LNCaP clone FGC (cell line): Measurements from ENCODE around the gene ILF3.

Source experiments
- DNase-seq: peaks from one replicate; pipeline ENCODE4 v3.0.0-alpha.2; 2011; ENCODE audit warnings: low read depth
- H3K4me3 ChIP-seq: 2 replicates; pipeline ENCODE4 v1.5.1; 2011; ENCODE audit warnings: mild to moderate bottlenecking, low read depth, low read length, control low read depth
- TF ChIP-seq, protein P1 (sequence below): IDR thresholded peaks from 2 replicates; pipeline ENCODE4 v1.5.1; 2012; ENCODE audit warnings: mild to moderate bottlenecking; ENCODE audit not compliant: control insufficient read depth, insufficient read depth; ENCODE audit errors: extremely low read depth

Gene ILF3

GRCh38 chr19:10634430-10634829 is 19.7 kb upstream of the ILF3 start:
- H3K4me3 ChIP-seq = no peak overlapping the region
- no peak for DNase-seq
- TF ChIP-seq, protein P1, sequence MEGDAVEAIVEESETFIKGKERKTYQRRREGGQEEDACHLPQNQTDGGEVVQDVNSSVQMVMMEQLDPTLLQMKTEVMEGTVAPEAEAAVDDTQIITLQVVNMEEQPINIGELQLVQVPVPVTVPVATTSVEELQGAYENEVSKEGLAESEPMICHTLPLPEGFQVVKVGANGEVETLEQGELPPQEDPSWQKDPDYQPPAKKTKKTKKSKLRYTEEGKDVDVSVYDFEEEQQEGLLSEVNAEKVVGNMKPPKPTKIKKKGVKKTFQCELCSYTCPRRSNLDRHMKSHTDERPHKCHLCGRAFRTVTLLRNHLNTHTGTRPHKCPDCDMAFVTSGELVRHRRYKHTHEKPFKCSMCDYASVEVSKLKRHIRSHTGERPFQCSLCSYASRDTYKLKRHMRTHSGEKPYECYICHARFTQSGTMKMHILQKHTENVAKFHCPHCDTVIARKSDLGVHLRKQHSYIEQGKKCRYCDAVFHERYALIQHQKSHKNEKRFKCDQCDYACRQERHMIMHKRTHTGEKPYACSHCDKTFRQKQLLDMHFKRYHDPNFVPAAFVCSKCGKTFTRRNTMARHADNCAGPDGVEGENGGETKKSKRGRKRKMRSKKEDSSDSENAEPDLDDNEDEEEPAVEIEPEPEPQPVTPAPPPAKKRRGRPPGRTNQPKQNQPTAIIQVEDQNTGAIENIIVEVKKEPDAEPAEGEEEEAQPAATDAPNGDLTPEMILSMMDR = no peak

DNA sequence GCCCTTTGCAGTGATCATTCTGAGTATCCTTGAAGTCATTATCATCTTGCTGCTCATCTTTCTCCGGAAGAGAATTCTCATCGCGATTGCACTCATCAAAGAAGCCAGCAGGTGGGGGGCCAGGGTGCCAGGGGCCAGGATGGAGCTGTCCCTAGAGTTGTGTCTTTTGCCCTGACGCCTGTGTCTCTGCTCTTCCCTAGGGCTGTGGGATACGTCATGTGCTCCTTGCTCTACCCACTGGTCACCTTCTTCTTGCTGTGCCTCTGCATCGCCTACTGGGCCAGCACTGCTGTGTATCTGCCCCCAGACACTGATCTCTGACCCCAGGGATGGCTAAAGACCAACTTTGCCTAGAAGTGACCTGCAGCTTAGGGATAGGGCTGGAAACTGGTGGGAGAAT is 19.2 kb upstream of the ILF3 start:
- no peak for DNase-seq
- TF ChIP-seq, protein P1 = no peak
- H3K4me3 ChIP-seq = no peak overlapping the region

DNA sequence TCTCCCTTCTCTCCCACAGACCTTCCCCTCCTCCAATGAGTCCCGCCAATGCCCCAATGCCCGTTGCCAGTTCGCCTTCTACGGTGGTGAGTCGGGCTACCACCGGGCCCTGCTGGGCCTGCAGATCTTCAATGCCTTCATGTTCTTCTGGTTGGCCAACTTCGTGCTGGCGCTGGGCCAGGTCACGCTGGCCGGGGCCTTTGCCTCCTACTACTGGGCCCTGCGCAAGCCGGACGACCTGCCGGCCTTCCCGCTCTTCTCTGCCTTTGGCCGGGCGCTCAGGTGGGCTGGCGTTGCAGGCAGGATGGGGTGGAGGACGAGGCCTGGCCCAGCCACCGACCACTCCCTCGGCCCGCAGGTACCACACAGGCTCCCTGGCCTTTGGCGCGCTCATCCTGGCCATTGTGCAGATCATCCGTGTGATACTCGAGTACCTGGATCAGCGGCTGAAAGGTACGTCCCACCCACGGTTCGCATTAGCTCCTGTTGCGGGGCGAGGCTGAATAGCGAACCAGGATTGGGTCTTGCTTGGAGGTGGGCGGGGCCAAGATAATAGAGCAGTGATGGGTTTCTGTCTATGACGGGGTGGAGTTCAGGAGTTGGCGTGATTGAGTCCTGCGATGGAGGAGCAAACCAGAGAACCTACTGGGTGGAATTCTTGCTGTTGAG is 17.7 kb upstream of the ILF3 start:
- TF ChIP-seq, protein P1 = no peak
- DNase-seq = no peak
- H3K4me3 ChIP-seq = no peak overlapping the region

- H3K4me3 ChIP-seq = no peak overlapping the region
- TF ChIP-seq, protein P1 = no peak
- no peak for DNase-seq
Observed at GRCh38 chr19:10637894-10638293, 16.3 kb upstream of the ILF3 start.

GRCh38 chr19:10639836-10640235 is 14.3 kb upstream of the ILF3 start:
- no peak overlapping the region for H3K4me3 ChIP-seq
- no peak for DNase-seq
- TF ChIP-seq, protein P1 = no peak

GRCh38 chr19:10640361-10640760 is 13.8 kb upstream of the ILF3 start:
- DNase-seq = no peak
- TF ChIP-seq, protein P1 = no peak
- H3K4me3 ChIP-seq = no peak overlapping the region

GRCh38 chr19:10641248-10641647 is 12.9 kb upstream of the ILF3 start:
- TF ChIP-seq, protein P1 = no peak
- no peak overlapping the region for H3K4me3 ChIP-seq
- no peak for DNase-seq
